K562 (cell line): ENCODE data around the gene NOL4L. TPM values are rescaled to one million over a fixed set of nuclear protein-coding genes. Genes with fewer than 3 reads are reported as not detected.
A peak's percentile ranks its signal among the peaks of the same experiment; 100 is the strongest.

Source experiments
- HDGF ChIP-seq: fragments of 450-650 bp; IDR thresholded peaks from 2 replicates; pipeline ENCODE4 v1.6.1; 2016
- polyA plus RNA-seq, 8 experiments: library from polyadenylated mRNA; depleted of rRNA in 4 of 8; stranded (reverse) in 5 of 8; unstranded in 3 of 8; fragments of >200 nt; fragmentation: Nextera tagmentation in 2 of 8; fragmentation: Illumina TruSeq in 1 of 8; extraction: Ambion mirVana in 2 of 8; extraction: Trizol in 1 of 8; gene quantifications; 2 replicates each; pipeline versions ENCODE4 v1.2.1 to v1.2.3, GENCODE V29; 2011 to 2014; ENCODE audit warnings: inconsistent platforms in 1 of 8, missing spikeins in 1 of 8
- total RNA-seq, 7 experiments: library from RNA; depleted of rRNA in 6 of 7; stranded (reverse); fragments of >200 nt in 6 of 7; fragmentation: Illumina TruSeq in 2 of 7; extraction: Trizol in 2 of 7; gene quantifications; 2 replicates each; pipeline versions ENCODE4 v1.2.1 to v1.2.3, GENCODE V29; 2011 to 2021; ENCODE audit warnings: low replicate concordance in 1 of 7
- TF ChIP-seq, protein P1 (sequence below), 2 experiments: fragments of 450-650 bp; formaldehyde crosslinking in 1 of 2; IDR thresholded peaks; 2 replicates each; pipeline versions ENCODE4 v1.4.0 to v1.6.1; 2014 to 2020; ENCODE audit warnings: mild to moderate bottlenecking in 2 of 2, borderline replicate concordance in 1 of 2, low read depth in 1 of 2
- TF ChIP-seq, protein P2 (sequence below), 2 experiments: fragments of 250-450 bp in 1 of 2; fragments of 450-650 bp in 1 of 2; sonication (Bioruptor Pico) in 1 of 2; IDR thresholded peaks; 2 replicates each; pipeline versions ENCODE4 v1.6.1 to v1.8.0; 2016 to 2021; ENCODE audit warnings: mild to moderate bottlenecking in 2 of 2, moderate library complexity in 2 of 2, missing compliant biosample characterization in 1 of 2, missing genetic modification characterization in 1 of 2
- TF ChIP-seq, protein P3 (sequence below): fragments of 450-650 bp; formaldehyde crosslinking; IDR thresholded peaks from 2 replicates; pipeline ENCODE4 v1.4.0; 2022; ENCODE audit warnings: mild to moderate bottlenecking, moderate library complexity

The NOL4L gene
- total and polyA plus RNA-seq, 9 of the 15 experiments (the other 6 are each of a cell fraction or from before 2014, with no cell fraction given): 5.1 to 36.2 (median 13.6) TPM

DNA sequence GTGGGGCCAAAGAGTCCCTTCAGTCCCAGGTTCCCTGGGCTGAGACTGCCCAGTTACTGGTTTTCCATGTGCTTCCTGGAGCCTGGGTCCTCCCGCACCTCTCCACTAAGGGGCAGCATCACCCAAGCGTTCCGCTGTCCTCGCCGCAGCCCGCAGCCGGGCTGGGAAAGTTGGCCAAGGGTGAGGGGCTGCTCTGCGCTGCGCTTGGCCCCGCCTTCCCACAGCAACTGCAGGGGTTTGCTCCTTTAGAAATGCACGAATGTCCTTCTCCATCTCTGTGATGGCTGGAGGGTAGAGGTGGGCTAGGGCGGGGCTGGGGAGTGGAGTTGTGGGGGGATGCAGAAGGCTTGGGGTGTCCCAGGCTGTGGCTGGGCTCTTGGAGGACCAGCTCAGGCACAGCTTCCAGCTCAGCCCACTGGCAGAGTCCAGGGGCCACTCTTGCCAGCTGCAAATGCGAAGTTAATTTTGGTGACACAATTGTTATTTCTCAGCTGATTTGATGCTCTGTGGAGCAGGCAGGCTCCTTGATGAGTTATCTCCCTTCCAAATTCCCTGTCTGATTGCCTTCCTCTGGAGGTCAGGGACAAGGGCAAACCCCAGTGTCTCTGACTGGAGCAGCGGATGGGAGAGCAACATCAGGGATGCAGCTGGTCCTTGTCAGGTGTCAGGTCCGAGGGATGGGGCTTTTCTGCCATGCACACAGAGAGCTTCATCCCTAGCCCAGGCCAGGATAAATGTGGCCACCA is 63.2 kb downstream of the NOL4L start (continued):
- TF ChIP-seq, protein P1, sequence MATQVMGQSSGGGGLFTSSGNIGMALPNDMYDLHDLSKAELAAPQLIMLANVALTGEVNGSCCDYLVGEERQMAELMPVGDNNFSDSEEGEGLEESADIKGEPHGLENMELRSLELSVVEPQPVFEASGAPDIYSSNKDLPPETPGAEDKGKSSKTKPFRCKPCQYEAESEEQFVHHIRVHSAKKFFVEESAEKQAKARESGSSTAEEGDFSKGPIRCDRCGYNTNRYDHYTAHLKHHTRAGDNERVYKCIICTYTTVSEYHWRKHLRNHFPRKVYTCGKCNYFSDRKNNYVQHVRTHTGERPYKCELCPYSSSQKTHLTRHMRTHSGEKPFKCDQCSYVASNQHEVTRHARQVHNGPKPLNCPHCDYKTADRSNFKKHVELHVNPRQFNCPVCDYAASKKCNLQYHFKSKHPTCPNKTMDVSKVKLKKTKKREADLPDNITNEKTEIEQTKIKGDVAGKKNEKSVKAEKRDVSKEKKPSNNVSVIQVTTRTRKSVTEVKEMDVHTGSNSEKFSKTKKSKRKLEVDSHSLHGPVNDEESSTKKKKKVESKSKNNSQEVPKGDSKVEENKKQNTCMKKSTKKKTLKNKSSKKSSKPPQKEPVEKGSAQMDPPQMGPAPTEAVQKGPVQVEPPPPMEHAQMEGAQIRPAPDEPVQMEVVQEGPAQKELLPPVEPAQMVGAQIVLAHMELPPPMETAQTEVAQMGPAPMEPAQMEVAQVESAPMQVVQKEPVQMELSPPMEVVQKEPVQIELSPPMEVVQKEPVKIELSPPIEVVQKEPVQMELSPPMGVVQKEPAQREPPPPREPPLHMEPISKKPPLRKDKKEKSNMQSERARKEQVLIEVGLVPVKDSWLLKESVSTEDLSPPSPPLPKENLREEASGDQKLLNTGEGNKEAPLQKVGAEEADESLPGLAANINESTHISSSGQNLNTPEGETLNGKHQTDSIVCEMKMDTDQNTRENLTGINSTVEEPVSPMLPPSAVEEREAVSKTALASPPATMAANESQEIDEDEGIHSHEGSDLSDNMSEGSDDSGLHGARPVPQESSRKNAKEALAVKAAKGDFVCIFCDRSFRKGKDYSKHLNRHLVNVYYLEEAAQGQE (IDR thresholded peaks at IDR 0.05; ENCODE audit: borderline replicate concordance): peak; percentile 93
- TF ChIP-seq, protein P1 (CRISPR knock-in tag; IDR thresholded peaks at IDR 0.05; ENCODE audit: low read depth): no peak
- TF ChIP-seq HDGF: peak; percentile 86; the same call in 1 of the 2 replicates
- TF ChIP-seq, protein P2, sequence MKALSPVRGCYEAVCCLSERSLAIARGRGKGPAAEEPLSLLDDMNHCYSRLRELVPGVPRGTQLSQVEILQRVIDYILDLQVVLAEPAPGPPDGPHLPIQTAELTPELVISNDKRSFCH (CRISPR knock-in tag; IDR thresholded peaks at IDR 0.05): no peak
- TF ChIP-seq, protein P2 (tag; IDR thresholded peaks at IDR 0.05): no peak
- TF ChIP-seq, protein P3, sequence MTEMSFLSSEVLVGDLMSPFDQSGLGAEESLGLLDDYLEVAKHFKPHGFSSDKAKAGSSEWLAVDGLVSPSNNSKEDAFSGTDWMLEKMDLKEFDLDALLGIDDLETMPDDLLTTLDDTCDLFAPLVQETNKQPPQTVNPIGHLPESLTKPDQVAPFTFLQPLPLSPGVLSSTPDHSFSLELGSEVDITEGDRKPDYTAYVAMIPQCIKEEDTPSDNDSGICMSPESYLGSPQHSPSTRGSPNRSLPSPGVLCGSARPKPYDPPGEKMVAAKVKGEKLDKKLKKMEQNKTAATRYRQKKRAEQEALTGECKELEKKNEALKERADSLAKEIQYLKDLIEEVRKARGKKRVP (CRISPR knock-in tag): no peak
